GM18511 (cell line): ENCODE measurements around the gene FOXJ1.

ENCODE experiments used
- ATAC-seq: cut with Tn5 transposase; IDR thresholded peaks from one replicate; pipeline ENCODE4 v1.9.1; 2021; ENCODE audit warnings: mild to moderate bottlenecking, moderate library complexity; ENCODE audit not compliant: unreplicated experiment

The FOXJ1 gene

GRCh38 chr17:76142039-76142584 is 1.1 kb upstream of the FOXJ1 start:
- ATAC-seq = no peak

GRCh38 chr17:76140661-76141211 is 309 bp downstream of the FOXJ1 start:
- ATAC-seq = peak; percentile 16

DNA sequence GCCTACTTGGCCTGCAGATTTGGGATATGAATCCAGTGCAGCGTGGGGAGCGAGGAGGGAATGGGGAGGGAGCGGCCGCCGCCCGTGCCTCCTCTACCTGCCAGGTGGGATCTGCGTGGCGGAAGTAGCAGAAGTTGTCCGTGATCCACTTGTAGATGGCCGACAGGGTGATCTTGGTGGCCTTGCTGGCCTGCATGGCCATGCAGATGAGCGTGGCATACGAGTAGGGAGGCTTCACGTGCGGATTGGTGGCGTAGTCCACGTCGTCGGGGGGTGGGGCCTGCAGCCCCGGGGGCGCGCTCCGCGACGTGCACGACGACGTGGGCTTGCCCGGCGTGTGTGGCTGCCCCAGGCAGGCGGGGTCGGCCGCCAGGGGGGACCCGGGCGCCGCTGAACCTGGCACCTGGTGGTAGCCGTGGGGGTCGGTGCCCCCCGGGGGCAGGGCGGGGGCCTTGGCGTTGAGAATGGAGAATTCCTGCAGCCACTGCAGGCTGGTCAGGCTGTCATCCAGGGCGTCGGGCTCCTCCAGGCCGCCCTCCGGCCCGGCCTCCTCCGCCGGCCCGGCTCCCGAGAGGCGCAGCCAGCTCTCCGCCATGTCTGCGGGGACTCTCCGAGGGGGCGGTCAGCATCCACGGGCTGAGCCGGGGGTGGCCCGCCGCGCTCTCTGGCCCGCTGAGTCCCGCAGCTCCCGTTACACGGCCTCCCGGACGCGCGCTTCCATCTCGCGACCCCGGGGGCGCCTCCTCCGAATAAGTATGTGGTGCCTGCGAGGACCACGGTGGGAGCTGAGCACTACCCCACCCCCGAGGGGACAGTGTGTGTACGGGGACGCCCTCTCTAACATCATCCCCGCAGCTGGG is 1.0 kb downstream of the FOXJ1 start:
- ATAC-seq = no peak

DNA sequence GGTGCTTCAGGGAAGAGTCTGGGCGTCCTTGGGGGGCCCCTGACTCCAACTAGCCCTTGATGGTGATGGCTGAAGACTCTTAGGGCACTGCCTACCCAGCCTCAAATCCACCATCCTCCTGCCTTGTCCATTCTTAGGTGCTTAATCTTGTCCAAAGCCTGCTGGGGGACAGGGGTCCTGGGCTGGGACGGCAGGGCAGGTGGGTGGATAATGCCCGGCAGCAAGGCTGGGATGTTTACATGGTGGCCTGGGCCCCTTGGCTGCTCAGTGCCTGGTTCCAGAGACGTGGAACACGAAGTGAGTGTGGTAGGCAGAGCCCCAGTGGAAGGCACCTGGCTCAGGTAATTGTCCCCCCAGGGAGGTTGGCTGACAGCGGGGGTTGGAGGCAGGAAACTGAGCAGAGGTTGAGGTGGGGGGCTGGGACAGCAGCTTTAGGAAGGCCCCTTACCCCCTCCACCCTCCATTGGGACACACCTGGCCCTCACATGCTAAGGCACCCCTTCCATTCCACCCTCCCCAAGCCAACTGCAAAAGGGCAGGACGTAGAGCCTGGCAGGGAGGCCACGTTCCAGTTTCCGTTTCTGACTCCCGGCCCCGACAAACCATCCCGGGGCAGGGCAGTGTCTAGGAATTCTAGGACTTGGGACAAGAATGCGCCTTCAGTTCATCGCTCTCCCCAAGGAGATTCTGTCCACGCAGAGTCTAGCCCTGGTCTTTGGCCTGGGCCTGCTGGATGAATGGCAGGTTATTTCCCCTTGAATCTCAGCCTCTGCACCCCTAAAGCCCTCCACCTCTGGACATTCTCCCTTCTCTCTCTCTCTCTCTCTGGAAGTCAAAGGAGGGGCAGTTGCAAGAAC is 1.9 kb downstream of the FOXJ1 start:
- ATAC-seq = no peak

GRCh38 chr17:76138234-76138895 is 2.7 kb downstream of the FOXJ1 start:
- ATAC-seq = no peak

DNA sequence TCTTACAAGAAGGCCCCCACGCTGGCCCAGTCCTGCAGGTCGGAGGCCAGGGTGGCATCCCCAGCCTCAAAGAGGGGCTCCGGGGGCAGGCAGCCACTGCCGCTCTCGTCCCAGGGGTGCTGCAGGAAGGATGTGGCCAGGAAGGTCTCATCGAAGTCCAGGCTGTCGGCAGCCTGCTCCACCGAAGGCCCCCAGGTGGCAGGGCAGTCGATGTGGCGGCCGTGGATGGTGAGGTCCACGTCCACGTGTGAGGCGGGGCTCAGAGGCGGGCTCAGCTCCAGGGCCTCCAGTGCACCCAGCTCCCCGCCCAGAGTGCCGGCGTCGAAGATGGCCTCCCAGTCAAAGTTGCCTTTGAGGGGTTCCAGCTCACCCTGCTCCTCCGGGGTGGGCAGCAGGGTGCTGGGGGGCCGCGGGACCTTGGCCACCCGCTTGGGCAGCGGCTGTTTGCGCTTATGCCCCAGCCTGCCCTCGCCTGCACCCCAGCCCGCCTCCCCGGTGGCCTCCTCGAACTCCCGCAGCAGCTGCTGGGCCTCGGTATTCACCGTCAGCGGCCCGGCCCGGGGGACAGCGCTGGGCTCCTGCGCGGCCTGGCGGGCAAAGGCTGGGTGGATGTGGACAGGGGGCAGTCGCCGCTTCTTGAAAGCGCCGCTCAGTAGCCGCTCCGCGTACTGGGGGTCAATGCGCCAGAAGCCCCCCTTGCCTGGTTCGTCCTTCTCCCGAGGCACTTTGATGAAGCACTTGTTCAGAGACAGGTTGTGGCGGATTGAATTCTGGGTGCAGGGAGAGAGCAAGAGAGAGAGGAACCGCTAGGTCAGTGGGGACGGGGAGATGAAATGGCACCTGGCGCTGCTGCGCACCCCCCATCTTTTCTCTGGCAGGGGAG is 3.5 kb downstream of the FOXJ1 start:
- ATAC-seq = no peak

DNA sequence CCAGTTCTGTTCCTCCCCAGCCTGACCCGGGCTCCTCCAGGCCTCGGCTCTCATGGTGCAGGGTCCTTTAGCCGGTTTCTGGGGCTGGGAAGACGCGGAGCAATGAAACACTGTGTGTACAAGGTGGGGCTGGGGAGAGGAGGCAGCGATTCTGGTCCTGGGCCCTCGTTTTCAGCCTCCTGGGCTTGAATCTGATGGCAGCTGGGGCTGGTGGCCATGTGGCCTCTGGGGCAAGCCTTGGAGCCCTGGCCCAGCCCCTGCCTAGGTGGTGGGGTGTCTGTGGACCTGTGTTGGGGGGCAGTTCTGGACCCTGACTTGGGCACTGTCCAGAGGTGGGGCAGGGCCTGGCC is 4.1 kb downstream of the FOXJ1 start:
- no peak for ATAC-seq

DNA sequence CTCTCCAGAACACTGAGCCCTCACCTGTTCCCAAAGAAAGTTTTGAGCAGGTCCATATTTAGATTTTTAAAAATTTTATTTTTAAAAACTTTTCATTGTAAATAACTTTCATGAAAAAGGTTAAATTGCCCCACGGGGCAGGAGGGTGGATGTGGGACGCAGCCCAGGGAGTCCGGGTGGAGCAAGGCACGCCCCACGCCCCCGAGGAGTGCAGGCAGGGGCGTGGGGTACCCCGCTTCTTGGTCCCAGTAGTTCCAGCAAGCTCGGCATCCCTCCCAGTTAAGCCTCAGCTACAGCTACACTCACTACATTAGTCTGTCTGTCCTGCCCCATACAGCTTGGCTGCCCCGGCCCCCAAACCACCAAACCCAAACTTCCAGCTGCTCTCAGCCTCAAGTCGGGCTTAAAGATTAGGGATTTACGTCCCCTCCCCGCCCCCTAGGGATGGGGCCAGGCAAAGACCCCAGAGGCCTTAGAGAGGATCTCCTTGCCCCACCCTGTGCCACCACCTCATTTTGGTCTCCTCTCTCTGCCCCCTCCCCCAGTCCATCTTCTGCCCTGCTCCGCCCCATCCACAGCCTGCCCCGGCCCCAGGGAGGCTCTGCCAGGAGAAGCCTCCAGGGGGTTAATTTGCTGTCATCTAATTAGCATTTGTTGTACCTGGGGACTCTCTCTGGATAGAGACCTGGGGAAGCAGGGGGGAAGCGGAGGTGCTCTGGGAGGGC is 4.6 kb downstream of the FOXJ1 start:
- no peak for ATAC-seq

DNA sequence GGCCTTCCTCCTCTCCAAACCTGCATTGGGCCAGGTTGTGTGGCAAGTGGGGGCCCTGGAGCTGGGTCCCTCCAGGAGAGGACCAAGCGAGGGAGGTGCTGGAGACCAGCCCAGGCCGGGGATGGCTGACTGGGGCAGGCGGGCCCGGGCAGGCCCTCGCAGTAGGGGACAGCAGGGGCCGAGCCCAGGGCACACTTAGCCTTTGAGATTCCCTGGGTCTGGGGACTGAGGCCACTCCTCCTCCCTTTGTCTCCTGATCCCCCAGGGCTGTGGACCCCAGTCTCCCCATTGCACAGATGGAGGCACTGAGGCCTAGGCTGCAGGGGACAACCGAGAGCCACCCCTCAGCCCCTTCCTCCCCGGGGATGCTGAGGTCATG is 5.2 kb downstream of the FOXJ1 start:
- ATAC-seq = no peak

DNA sequence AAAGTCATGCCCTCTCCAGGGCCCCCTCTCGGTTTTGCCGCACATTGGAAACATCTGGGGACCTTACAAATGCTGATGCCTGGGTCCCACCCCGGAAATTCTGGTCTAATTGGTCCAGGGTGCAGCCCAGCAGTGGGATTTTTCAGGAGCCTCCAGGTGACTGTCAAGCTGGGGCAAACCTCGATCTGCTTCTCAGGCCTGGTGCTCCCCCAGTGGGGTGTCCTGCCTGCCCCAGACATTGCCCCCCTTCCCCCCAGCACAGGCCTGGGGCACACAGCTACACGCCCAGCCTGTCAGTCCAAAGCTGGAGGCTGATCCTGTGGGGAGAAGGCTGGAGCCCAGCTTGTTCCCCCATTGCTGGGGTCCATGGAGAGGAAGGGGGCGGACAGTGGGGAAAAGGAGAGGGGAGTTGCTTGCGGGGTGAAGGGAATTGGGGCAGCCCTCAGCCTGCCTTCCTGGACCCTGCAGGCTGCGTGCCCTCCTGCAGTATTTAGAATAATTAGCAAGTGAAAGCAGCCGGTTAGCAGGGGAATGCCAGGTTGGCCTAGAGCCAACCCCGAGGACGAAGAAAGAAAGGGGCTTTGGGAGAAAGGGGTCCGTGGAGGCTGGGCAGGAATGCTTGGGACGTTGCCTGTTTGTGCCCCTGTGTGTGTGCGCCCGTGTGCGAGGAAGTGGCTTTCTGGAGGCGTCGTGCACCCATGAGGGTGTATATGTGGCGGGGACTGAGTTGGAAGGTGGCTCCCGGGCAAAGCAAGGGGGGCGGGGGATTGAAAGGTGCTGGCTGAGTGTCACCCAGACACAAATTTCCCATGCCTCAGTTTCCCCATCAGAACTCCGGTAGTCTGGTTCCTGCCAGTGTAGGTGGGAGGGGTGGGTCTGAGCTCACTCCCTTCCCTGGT is 5.9 kb downstream of the FOXJ1 start:
- no peak for ATAC-seq

GRCh38 chr17:76132574-76133338 is 8.3 kb downstream of the FOXJ1 start:
- no peak for ATAC-seq

DNA sequence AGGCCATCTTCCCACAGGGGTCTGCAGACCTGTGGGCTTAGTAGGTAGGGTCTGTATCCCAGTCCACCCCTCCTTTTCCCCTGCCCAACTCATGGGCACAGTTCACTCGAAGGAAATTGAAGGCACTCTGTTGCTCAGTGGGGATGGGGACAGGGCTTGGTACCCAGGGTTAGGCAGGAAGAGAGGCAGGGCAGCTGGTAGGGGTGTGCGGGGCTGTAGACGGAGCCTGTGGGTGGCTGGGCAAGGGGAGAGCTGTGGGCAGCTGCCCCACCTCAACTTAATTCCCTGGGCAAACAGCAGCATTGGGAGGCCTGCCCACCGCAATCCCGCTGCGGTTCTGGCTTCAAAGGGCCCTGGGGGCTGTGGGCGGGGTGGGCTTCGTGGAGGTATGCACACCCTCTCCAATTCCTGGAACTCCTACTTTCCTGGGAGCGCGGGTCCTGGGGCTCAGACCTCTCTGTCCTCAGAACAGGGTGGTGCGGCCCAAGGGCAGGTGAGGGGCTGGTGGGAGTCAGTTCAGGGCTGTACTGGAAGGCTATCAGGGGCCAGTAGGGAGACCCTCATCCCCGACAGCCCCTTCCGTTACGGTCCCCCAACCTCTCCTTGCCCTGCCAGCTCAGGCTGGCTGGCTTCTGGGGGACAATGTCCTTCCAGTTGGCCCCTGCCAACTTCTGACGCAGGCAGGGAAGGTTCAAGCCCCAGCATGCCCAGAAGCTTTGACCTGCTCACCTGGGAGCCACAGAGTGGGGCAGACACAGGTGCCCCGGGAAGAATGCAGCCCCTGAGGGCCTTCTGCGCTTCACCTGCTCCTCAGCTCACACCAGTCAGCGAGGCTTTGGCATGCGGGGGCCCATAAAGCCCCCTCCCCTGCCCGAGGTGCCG is 9.1 kb downstream of the FOXJ1 start:
- no peak for ATAC-seq

DNA sequence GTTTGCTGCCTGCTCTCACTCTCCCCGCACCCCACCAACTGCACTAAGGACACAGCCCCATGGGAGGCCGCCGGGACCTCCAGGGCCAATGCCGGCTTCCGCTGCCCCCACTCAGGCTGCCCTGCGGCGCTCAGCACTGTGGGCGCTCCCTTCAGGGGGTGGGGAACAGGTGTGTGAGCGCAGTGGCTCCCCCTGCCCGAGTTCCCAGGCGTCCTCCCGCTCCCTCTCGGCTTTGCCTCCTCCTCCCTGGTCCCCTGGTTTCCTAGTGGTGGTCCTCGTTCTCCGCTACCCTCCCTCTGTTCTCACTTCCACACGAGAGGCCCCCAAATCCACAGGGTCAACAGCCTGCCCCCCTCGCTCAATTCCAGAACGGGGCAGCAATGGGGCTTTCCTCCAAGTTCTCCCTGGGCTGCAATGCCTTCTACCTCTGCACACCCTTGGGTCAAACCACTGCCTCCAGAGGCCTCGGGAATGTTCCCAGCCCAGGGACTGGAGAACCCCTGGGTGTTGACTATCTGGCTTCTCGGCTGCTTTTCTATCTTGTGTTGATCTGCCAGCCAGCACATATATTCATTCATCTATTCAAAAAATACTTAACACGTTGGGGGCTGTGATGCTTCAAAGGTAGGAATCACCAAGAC is 9.9 kb downstream of the FOXJ1 start:
- no peak for ATAC-seq

DNA sequence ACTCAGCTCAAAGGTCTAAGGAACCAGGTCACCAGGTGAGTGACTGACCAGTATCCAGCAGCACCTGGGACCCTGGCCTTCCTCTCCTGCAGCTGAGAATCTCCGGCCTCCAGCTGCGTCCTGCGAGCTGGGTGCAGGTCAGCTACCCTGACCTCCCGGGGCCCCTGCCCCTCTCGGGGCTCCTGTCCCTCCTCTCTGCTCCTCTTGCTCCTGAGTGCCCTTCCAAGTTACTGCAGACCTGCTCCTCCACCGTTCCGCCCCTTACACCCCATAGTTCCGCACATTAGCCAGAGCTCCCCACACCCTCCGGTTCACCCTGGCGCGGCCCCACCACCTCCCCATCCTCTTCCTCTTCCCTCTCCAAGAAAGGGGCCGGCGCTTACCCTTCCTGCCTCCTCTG is 10.6 kb downstream of the FOXJ1 start:
- no peak for ATAC-seq

GRCh38 chr17:76125922-76126321 is 15.1 kb downstream of the FOXJ1 start:
- no peak for ATAC-seq

- no peak for ATAC-seq
These were observed 15.7 kb downstream of the FOXJ1 start for GRCh38 chr17:76125391-76125675.
